ENCODE measurements around the gene BANF1. TPM values are rescaled to one million over a fixed set of nuclear protein-coding genes. Genes with fewer than 3 reads are reported as not detected.

BANF1 gene
- total and polyA plus RNA-seq, 2 of the 13 experiments (the other 11 are each of a cell fraction or from before 2014, with no cell fraction given) = 40.5 to 86.5 TPM

DNA sequence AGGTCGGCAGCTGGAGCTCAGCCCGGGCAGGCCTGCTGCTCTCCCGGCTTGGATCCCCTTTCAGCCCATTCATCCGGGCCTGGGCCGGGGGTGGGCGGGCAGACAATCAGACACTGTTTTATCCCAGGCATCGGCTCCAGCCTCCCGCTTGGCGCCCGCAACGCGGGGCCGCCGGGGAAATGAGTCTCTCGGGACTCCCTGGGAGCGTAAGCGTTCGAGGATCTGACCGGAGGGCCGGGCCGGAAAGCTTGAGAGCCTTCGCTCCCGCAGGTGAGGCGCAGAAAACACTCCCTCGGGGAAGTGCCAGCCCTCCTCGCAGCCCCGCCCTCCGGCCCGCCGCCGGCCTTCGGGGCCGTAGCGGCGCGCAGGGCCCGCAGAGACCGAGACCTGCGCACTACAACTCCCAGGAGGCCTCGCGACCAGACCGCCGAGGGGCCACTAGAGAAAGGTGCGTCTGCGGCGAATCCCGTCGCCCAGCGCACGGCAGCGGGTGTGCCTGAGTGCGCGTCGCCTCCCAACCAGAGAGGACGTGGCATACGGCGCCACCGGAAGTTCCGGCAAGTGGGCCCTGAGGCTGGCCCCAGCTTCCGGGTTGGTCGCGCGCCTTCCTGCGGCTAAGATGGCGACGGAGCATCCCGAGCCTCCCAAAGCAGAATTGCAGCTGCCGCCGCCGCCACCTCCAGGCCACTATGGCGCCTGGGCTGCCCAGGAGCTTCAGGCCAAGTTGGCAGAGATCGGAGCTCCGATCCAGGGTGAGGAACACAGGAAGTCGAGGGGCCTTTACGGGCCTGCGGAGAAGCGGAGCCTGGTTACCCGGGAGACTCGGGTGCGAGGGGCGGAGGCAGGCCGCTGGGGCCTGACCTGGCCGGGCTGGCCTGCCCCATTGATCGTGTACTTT, 49.7 kb downstream of the BANF1 start, which contains the start of gene SF3B2 (continued):
- peak; percentile 88 for TF ChIP-seq ZHX2 (IDR thresholded peaks at IDR 0.05; ENCODE audit: low read depth)
- TF ChIP-seq ZHX2 (CRISPR knock-in tag; IDR thresholded peaks at IDR 0.05; ENCODE audit: borderline replicate concordance) = no peak
- no peak for TF ChIP-seq ZFAT (CRISPR knock-in tag; conservative IDR thresholded peaks at IDR 0.05)
- peak; percentile 97 for TF ChIP-seq RBFOX2 (IDR thresholded peaks at IDR 0.05; ENCODE audit: low read depth, low read length)
- TF ChIP-seq SNAPC4 (CRISPR knock-in tag; IDR thresholded peaks at IDR 0.05) = peak; percentile 47; the same call in 1 of the 2 replicates
- TF ChIP-seq FOXP1 (IDR thresholded peaks at IDR 0.05) = no peak
- TF ChIP-seq FOXP1 (CRISPR knock-in tag; IDR thresholded peaks at IDR 0.05) = peak; percentile 33
- TF ChIP-seq, protein P1, sequence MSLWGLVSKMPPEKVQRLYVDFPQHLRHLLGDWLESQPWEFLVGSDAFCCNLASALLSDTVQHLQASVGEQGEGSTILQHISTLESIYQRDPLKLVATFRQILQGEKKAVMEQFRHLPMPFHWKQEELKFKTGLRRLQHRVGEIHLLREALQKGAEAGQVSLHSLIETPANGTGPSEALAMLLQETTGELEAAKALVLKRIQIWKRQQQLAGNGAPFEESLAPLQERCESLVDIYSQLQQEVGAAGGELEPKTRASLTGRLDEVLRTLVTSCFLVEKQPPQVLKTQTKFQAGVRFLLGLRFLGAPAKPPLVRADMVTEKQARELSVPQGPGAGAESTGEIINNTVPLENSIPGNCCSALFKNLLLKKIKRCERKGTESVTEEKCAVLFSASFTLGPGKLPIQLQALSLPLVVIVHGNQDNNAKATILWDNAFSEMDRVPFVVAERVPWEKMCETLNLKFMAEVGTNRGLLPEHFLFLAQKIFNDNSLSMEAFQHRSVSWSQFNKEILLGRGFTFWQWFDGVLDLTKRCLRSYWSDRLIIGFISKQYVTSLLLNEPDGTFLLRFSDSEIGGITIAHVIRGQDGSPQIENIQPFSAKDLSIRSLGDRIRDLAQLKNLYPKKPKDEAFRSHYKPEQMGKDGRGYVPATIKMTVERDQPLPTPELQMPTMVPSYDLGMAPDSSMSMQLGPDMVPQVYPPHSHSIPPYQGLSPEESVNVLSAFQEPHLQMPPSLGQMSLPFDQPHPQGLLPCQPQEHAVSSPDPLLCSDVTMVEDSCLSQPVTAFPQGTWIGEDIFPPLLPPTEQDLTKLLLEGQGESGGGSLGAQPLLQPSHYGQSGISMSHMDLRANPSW (CRISPR knock-in tag; IDR thresholded peaks at IDR 0.05; ENCODE audit: borderline replicate concordance) = peak; percentile 85; the same call in 1 of the 2 replicates

Measured in HepG2 (cell line).